ENCODE measurements around the gene FYB1.

FYB1 gene

GRCh38 chr5:39164529-39165402, 54.6 kb downstream of the FYB1 start:
- Histone ChIP-seq H3K4me1 (ENCODE audit: insufficient read depth, low read length) (no peaks in the 10 kb centered on the region), H3K27me3 (ENCODE audit: insufficient read depth, low read length) (no peaks in the 10 kb centered on the region), H3K4me3 (ENCODE audit: low read length) (no peak overlapping the region), H3K9me3 (ENCODE audit: low read length) (no peaks in the 10 kb centered on the region), H3K36me3 (ENCODE audit: insufficient read depth, low read length) (no peaks in the 10 kb centered on the region), H2AFZ (ENCODE audit: low read depth, low read length) (no peak overlapping the region)

DNA sequence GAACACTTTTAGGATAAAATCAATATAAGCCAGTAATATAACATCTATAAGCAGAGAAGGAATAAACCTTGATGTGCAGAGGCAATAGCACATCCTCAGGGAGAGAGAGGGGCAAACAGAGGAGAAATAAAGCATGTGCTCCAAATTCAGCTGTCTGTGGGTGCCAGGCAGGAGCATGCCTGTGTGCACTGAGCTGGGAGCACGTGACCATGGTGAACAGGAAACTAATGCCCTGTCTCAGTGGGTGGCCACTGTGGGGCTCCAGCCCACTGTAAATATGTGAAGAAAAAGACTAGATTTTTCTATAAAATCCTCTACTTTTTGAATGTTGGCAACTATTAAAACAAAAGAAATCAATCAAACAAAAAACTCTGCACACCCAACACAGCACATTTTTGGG, 55.3 kb downstream of the FYB1 start:
- H3K4me1 ChIP-seq (ENCODE audit: insufficient read depth, low read length), result no peaks in the 10 kb centered on the region
- no peak overlapping the region for H2AFZ ChIP-seq (ENCODE audit: low read depth, low read length)
- no peaks in the 10 kb centered on the region for H3K9me3 ChIP-seq (ENCODE audit: low read length)
- no peaks in the 10 kb centered on the region for H3K27me3 ChIP-seq (ENCODE audit: insufficient read depth, low read length)
- no peaks in the 10 kb centered on the region for H3K36me3 ChIP-seq (ENCODE audit: insufficient read depth, low read length)
- H3K4me3 ChIP-seq (ENCODE audit: low read length), result no peak overlapping the region

DNA sequence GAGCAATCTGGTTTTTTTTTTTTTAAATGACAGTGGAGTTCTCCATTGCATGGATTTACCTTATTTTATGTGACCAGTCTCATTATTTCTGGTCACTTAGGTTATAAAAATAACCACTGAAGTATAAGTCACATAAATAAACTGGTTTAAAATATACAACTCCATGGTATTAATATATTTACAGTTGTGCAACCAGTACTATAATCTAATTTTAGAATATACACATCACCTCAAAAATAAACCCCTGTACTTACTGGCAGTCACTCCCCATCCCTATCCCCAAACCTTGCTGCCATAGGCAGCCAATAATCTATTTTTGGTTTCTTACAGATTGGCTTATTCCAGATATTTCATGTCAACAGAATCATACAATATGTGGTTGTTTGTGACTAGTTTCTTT, 57.8 kb downstream of the FYB1 start:
- no peaks in the 10 kb centered on the region for H3K27me3 ChIP-seq (ENCODE audit: insufficient read depth, low read length)
- H3K4me1 ChIP-seq (ENCODE audit: insufficient read depth, low read length), result no peaks in the 10 kb centered on the region
- H2AFZ ChIP-seq (ENCODE audit: low read depth, low read length), result no peak overlapping the region
- H3K36me3 ChIP-seq (ENCODE audit: insufficient read depth, low read length), result no peaks in the 10 kb centered on the region
- H3K9me3 ChIP-seq (ENCODE audit: low read length), result no peaks in the 10 kb centered on the region
- no peak overlapping the region for H3K4me3 ChIP-seq (ENCODE audit: low read length)

GRCh38 chr5:39160576-39161213, 58.7 kb downstream of the FYB1 start:
- Histone ChIP-seq H3K36me3 (ENCODE audit: insufficient read depth, low read length) (no peaks in the 10 kb centered on the region), H3K4me1 (ENCODE audit: insufficient read depth, low read length) (no peaks in the 10 kb centered on the region), H3K4me3 (ENCODE audit: low read length) (no peak overlapping the region), H3K27me3 (ENCODE audit: insufficient read depth, low read length) (no peaks in the 10 kb centered on the region), H3K9me3 (ENCODE audit: low read length) (no peaks in the 10 kb centered on the region), H2AFZ (ENCODE audit: low read depth, low read length) (no peak overlapping the region)

DNA sequence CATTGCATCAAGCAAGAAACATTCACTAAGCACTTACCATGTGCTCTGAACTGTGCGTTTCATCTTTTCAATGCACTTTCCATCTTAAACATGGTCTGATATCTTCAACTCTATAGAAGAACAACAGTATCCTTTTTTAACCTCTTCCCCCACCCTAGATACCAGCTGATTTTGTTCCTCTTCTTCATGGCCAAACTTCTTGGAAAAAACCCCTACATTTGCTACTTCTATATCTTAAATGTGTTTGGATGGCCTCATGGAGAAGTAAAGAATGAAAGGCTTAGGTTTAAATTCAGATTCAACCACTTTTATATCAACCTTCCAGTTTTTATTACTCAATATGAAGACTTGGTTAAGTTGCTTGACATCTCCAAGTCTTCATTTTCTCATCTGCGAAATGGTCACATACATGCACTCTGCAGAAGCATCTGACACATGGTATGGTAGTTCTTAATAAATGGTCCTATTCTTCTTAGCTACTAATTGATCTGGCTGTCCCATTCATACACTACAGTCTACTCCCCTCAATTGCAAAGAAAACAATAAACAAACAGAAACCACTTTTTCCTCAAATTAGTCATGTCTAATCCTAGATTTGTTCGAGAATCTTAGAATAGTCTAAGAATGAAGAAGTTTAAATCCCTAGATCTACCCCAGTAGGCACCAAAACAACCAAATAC, 59.4 kb downstream of the FYB1 start:
- Histone ChIP-seq H3K36me3 (ENCODE audit: insufficient read depth, low read length) (no peaks in the 10 kb centered on the region), H3K4me3 (ENCODE audit: low read length) (no peak overlapping the region), H3K9me3 (ENCODE audit: low read length) (no peaks in the 10 kb centered on the region), H3K4me1 (ENCODE audit: insufficient read depth, low read length) (no peaks in the 10 kb centered on the region), H3K27me3 (ENCODE audit: insufficient read depth, low read length) (no peaks in the 10 kb centered on the region), H2AFZ (ENCODE audit: low read depth, low read length) (no peak overlapping the region)

DNA sequence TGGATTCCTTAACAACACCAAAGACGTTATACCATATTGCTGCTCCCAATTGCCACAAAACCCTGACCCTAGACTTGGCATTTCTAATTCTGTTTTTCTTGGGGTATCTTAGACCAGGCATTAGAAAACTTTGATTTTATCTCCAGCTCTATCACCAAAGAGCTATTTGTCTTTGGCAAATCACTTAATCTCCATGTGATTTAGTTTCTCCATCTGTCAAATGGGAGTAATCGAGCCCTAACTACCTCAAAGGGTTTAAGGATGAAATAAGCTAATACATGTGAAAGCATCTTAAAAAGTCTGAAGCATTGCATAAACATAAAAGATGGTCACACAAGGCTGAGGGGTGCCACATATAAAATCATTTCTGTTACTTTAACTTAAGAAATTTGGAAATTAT, 60.6 kb downstream of the FYB1 start:
- Histone ChIP-seq H3K4me1 (ENCODE audit: insufficient read depth, low read length) (no peaks in the 10 kb centered on the region), H3K27me3 (ENCODE audit: insufficient read depth, low read length) (no peaks in the 10 kb centered on the region), H3K36me3 (ENCODE audit: insufficient read depth, low read length) (no peaks in the 10 kb centered on the region), H2AFZ (ENCODE audit: low read depth, low read length) (no peak overlapping the region), H3K4me3 (ENCODE audit: low read length) (no peak overlapping the region), H3K9me3 (ENCODE audit: low read length) (no peaks in the 10 kb centered on the region)

DNA sequence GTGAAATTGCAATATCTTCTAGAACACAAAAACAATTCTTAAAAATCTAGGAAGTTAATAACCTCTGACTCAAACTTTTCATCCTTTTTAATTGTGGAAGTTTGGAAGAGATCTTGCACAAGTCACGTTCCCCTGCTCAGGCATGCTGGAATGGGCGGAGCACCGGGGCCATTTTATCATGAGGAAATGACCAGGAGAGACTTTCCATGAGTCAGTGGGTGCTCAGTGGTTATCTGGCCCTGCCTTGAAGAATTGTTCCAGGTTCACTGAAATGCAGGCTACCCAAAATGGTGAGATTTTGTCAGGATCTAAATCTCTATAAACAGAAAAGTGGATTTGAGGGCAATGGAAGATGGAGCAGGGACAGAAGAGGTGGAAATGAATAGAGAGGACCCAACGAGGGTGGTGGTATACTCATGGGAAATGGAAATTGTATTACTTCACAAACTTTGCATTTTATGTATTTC, 61.2 kb downstream of the FYB1 start:
- Histone ChIP-seq H3K36me3 (ENCODE audit: insufficient read depth, low read length) (no peaks in the 10 kb centered on the region), H3K27me3 (ENCODE audit: insufficient read depth, low read length) (no peaks in the 10 kb centered on the region), H3K9me3 (ENCODE audit: low read length) (no peaks in the 10 kb centered on the region), H2AFZ (ENCODE audit: low read depth, low read length) (no peak overlapping the region), H3K4me3 (ENCODE audit: low read length) (no peak overlapping the region), H3K4me1 (ENCODE audit: insufficient read depth, low read length) (no peaks in the 10 kb centered on the region)

- no peaks in the 10 kb centered on the region for H3K36me3 ChIP-seq (ENCODE audit: insufficient read depth, low read length)
Measured at GRCh38 chr5:39157701-39158100, 61.7 kb downstream of the FYB1 start.

DNA sequence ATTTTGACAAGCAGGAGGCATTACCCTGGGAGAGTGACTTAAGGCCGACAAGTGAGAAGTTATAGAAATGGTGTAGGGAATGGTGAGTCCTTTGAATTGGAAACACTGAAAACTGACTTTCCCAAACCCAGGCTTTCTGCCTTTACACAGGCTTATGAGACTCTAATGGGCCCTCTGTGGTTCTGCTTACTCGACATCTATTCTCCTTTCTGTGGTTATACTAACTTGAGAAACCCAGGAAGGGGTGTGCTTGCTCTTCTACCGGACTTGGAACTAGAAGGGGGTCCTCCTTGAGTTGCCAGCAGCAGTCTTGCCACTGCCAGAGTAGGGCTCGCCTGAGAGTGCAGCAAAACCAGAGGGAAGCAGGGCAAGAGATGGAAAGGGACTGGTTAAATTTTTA, 63.3 kb downstream of the FYB1 start:
- Histone ChIP-seq H2AFZ (ENCODE audit: low read depth, low read length) (no peak overlapping the region), H3K4me3 (ENCODE audit: low read length) (no peak overlapping the region), H3K27me3 (ENCODE audit: insufficient read depth, low read length) (no peaks in the 10 kb centered on the region), H3K9me3 (ENCODE audit: low read length) (no peaks in the 10 kb centered on the region), H3K4me1 (ENCODE audit: insufficient read depth, low read length) (no peaks in the 10 kb centered on the region), H3K36me3 (ENCODE audit: insufficient read depth, low read length) (no peaks in the 10 kb centered on the region)

More at GRCh38 chr5:39157701-39158100, 61.7 kb downstream of the FYB1 start:
- no peak overlapping the region for H3K4me3 ChIP-seq (ENCODE audit: low read length)
- H3K4me1 ChIP-seq (ENCODE audit: insufficient read depth, low read length), result no peaks in the 10 kb centered on the region
- no peaks in the 10 kb centered on the region for H3K27me3 ChIP-seq (ENCODE audit: insufficient read depth, low read length)
- H3K9me3 ChIP-seq (ENCODE audit: low read length), result no peaks in the 10 kb centered on the region
- no peak overlapping the region for H2AFZ ChIP-seq (ENCODE audit: low read depth, low read length)

DNA sequence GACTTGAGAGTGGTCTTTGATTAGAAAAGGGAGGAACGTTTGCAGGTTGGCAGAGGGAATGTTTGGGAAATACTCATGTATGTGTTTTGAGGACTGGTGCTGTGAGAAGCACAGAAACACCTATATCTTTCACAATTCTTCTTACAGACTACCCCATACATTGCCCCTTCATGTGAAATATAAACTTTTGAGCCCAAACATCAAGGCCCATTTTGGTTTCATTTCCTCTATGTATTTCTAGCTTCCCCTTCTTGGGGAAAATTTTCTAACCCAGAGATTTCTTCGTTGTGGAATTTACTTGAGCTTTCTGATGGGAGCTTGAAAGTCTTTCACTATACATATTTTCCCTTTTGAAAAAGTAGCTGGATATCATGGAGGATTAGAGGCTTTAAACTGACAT, 67.6 kb downstream of the FYB1 start:
- no peaks in the 10 kb centered on the region for H3K36me3 ChIP-seq (ENCODE audit: insufficient read depth, low read length)
- no peaks in the 10 kb centered on the region for H3K4me1 ChIP-seq (ENCODE audit: insufficient read depth, low read length)
- no peak overlapping the region for H2AFZ ChIP-seq (ENCODE audit: low read depth, low read length)
- H3K9me3 ChIP-seq (ENCODE audit: low read length), result no peaks in the 10 kb centered on the region
- no peak overlapping the region for H3K4me3 ChIP-seq (ENCODE audit: low read length)
- no peaks in the 10 kb centered on the region for H3K27me3 ChIP-seq (ENCODE audit: insufficient read depth, low read length)

DNA sequence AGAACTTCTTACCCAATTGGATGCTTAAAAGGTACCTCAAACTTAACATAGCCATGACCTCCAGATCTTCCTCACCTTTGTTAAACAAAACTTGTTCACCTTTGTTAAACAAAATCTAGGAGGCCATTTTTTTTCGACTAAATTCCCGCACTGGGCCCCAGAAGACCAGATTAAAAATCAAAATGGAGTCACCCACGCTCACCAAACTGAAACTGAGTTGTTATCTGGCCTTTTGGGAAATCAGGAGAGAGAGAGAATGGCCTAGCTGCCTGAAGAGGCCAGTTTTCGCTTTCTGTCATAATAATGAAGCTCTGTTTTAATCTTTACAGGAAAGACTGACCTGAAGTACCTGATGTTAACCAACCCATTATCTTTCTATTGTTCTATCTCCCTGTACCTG, 69.4 kb downstream of the FYB1 start:
- Histone ChIP-seq H3K4me1 (ENCODE audit: insufficient read depth, low read length) (no peaks in the 10 kb centered on the region), H3K4me3 (ENCODE audit: low read length) (no peak overlapping the region), H3K27me3 (ENCODE audit: insufficient read depth, low read length) (no peaks in the 10 kb centered on the region), H2AFZ (ENCODE audit: low read depth, low read length) (no peak overlapping the region), H3K9me3 (ENCODE audit: low read length) (no peaks in the 10 kb centered on the region), H3K36me3 (ENCODE audit: insufficient read depth, low read length) (no peaks in the 10 kb centered on the region)

GRCh38 chr5:39148983-39149534, 70.3 kb downstream of the FYB1 start:
- H2AFZ ChIP-seq (ENCODE audit: low read depth, low read length), result no peak overlapping the region
- H3K4me3 ChIP-seq (ENCODE audit: low read length), result no peak overlapping the region
- H3K9me3 ChIP-seq (ENCODE audit: low read length), result no peaks in the 10 kb centered on the region
- no peaks in the 10 kb centered on the region for H3K4me1 ChIP-seq (ENCODE audit: insufficient read depth, low read length)
- H3K36me3 ChIP-seq (ENCODE audit: insufficient read depth, low read length), result no peaks in the 10 kb centered on the region
- no peaks in the 10 kb centered on the region for H3K27me3 ChIP-seq (ENCODE audit: insufficient read depth, low read length)

Measured in neuron (in vitro differentiated cells).